Loucy (cell line): Measurements from ENCODE around the gene GATA5.

ENCODE experiments used
- EZH2phosphoT487 ChIP-seq: fragments of 200-600 bp; IDR thresholded peaks from 2 replicates; pipeline ENCODE4 v1.6.1; 2018; ENCODE audit warnings: antibody characterized with exemption, mild to moderate bottlenecking, moderate library complexity, borderline replicate concordance
- TF ChIP-seq, protein P1 (sequence below): fragments of 200-600 bp; sonication (generic); conservative IDR thresholded peaks from 2 replicates; pipeline ENCODE4 v1.5.1; 2014; ENCODE audit warnings: mild to moderate bottlenecking, antibody characterized with exemption, low read length

DNA sequence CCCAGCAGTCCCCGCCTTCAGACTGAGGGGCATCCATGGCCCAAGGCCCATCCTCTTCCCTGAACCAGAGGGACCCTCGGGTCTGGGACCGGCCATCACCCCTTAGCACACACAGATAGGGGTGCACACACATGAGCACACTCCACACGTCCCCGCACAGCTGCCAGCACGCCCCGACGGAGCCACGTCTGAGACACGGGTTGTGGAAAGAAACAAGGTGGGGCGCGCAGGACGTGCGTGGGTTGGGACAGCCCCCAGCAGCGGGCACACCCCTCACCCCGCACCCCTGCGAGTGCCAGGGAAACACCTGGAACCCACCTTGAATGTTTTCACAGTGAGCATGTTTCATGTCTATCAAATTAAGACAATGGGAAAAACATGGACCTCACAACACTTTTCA is 6.4 kb downstream of the GATA5 start:
- TF ChIP-seq, protein P1, sequence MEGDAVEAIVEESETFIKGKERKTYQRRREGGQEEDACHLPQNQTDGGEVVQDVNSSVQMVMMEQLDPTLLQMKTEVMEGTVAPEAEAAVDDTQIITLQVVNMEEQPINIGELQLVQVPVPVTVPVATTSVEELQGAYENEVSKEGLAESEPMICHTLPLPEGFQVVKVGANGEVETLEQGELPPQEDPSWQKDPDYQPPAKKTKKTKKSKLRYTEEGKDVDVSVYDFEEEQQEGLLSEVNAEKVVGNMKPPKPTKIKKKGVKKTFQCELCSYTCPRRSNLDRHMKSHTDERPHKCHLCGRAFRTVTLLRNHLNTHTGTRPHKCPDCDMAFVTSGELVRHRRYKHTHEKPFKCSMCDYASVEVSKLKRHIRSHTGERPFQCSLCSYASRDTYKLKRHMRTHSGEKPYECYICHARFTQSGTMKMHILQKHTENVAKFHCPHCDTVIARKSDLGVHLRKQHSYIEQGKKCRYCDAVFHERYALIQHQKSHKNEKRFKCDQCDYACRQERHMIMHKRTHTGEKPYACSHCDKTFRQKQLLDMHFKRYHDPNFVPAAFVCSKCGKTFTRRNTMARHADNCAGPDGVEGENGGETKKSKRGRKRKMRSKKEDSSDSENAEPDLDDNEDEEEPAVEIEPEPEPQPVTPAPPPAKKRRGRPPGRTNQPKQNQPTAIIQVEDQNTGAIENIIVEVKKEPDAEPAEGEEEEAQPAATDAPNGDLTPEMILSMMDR: no peak
- no peak for TF ChIP-seq EZH2phosphoT487
